HG02970 (cell line): Measurements from ENCODE around the gene EARS2.
"Not testable (repeated sequence)": the region's sequence is repeated elsewhere in the genome, so short reads cannot be mapped to it uniquely, and the experiment has no call there.

Experiments
- ATAC-seq: cut with Tn5 transposase; IDR thresholded peaks from one replicate; pipeline ENCODE4 v1.9.1; 2021; ENCODE audit warnings: mild to moderate bottlenecking, moderate library complexity, moderate number of reproducible peaks; ENCODE audit not compliant: unreplicated experiment, low FRiP score

Gene EARS2

DNA sequence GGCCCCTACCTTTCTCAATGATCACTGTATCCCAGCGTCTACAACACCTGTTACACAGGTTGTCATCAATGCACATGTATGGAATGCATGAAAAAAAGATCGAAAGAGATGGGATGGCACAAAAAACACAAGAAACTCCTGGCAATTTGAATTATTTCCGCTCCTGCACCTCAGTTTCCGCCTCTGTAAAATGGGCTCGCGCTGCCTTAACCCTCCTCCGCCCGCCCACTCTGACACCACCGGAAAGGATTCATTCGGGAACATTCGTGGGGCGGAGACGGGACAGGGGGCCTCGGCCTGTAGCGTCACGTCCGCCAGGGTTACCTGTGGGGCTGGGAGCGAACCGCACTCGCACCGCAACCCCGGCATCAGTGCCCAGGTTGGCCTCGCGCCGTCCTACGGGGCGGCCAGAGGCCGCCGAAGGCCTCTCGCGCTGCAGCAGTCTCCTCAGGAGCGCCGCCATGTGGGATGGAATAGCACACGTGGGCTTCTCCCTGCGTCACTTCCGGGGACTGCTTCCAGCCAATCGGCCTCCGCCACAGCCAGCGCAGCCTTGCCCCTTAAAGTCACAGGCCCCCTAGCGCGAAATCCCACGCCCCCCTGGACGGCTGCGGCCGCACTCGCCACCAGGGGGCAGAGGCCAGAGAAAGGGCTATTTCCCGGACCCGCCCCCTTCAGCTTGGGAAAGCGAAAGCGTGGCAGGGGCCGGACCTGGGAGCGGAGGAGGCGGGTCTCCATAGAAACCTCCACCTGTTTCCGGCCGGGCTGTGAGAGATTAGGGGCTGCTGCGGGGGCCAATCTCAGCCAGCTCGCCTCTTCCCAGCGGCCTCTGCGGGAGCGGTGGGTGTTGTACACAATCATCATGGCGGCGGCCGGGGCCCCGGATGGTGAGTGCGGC lies at the start of gene EARS2, which contains the start of gene UBFD1:
EARS2 (minus strand) TSS at position 470 of the 898 bp plus-strand sequence; CDS start at position 463, 7 bp downstream.
UBFD1 (plus strand) TSS at position 847 of the 898 bp plus-strand sequence; CDS start at position 863, 16 bp downstream.
- peak; percentile 92 for ATAC-seq

DNA sequence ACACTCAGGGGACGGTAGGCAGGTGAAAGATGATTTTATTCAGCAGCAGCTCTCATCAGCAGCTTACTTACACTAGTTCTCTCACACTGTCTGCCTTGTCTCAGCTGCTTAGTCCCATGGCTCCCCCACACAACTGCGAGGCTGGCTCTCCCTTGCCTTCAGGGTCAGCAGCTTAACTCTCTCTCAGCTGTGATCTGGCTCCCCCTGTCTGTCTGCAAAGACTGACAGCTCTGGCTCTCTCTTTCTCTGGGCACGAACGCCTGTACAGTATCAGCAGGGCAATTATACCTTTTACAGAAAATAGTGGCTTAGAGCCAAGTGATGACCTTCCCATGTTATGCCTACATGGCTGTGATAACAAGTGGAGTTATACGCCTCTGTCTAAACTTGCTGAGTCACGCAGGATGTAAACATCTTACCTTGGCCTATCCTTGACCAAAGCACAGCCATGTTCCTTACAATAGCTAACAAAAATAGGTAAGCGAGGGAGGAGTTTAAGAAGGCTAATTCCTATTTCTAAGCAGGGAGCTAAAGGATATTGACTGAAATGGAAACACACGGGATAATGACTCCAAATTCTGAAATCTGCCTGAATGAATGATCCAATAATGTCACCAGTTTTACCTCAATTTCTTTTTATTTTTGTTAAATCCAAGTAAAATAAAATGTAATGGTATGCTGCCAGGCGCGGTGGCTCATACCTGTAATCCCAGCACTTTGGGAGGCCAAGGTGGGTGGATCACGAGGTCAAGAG lies 40.0 kb upstream of the EARS2 start:
- no peak for ATAC-seq

DNA sequence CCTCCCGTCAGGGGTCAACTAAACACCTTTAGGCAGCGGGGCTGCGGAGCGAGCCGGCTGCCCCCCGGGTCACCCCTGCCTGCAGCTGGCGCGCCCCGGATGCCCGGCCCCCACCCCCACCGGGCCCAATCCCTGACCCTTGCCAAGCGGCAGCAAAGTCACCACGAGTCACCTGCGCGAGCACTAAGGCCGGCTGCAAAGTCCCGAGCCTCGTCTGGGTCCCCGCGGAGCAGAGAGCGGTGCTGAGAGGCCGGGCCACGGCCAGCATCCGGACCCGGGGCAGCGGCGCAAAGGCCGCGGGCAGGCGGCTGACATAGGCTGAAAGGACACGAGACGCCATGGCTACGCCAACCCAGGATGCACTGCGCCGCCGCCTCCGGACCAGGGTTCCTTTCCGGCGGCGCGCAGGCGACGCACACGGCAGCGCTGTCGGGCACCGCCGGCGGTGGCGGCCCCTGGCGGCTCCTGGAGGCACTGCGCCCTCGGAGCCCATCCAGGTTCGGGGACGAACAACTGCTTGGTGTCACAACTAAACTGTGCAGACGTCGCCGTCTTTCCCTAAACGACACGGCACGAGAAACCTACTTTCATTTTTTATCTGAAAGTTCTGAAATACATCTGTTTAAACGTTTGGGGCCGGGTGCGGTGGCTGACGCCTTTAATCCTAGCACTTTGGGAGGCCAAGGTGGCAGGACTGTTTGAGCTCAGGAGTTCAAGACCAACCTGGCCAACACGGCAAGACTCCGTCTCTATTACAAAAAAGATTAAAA lies 39.0 kb upstream of the EARS2 start, which contains the start of gene NDUFAB1:
NDUFAB1 (minus strand) TSS at position 366 of the 770 bp plus-strand sequence; CDS start at position 340, 26 bp downstream.
- peak; percentile 89 for ATAC-seq

DNA sequence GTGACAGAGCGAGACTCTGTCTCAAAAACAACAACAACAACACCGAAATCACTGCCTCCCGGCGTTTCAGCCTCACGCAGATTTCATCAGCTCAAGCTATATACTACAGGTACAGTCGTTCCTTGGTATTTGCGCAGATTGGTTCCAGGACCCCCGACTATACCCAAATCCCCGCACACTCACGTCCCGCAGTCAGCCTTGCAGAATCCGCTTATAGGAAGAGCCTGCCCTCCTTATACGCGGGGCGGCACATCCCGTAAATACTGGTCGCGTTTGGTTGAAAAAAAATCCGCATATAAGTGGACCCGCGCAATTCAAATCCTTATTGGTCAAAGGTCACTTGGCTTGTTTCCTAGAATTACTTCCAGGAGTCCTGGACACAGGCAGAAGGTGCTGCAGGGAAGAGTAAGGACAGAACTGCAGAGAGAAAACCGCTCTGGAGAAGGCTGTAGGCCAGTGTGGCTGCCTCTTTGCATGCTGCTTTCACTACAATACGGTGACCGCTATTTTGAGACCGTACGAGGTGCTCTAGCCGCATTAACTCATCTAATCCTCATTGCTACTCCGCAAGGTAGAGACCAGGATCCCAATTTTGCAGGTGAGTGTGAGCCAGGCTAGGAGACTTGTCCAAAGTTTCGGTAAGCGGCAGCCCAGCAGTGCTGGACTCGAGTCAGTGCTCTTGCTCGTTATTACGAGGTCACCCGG lies 38.2 kb upstream of the EARS2 start:
- no peak for ATAC-seq

DNA sequence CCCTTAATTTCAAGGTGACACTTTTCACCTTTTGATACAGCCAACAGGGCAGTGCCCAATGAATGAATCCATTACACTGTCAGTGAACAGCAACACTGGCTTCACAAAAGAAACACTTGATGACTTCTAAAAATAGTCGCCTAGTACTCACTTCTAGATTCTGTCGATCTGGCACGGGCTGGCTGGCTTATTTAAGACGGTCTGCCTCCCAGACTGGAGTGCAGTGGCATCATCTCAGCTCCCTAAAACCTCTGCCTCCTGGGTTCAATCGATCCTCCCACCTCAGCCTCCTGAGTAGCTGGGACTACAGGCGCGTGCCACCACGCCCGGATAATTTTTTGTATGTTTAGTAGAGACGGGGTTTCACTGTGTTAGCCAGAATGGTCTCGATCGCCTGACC lies 37.0 kb upstream of the EARS2 start:
- no peak for ATAC-seq

DNA sequence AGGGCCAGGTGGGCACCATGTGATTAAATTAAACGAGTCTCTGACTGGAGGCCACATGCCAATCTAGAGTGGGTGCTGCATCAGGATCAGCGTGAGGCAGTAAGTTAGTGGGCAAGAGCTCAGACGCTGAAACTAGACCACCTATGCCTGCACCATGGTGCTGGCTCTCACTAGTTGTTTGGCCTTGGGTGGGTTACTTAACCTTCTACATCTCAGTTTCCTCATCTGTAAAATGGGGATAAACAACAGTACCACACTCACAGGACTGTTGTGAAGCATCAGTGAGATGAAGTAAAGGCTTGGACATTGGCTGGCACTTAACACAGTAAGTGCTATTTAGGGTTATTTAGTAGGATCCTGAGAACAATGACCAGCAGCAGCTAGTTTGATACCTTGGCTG lies 33.0 kb upstream of the EARS2 start:
- no peak for ATAC-seq

DNA sequence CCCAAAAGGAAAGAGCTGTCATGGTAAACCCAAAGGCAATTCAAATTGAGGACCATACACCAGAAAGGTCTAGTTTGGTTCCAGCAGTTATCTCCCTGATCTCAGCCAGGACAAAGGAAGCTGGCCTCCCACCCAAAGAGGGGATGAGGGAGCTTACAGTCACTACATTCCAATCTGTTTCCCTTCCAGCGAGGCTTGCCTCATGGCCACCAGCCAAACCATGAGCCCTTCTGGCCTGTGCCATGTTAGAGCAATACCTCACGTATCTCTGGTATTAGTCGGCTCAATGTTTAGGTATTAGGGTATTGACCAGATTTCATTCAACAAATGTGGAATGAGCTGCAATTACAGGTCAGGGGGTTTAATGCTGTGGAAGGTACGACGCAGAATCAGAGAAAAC lies 30.6 kb upstream of the EARS2 start:
- no peak for ATAC-seq

DNA sequence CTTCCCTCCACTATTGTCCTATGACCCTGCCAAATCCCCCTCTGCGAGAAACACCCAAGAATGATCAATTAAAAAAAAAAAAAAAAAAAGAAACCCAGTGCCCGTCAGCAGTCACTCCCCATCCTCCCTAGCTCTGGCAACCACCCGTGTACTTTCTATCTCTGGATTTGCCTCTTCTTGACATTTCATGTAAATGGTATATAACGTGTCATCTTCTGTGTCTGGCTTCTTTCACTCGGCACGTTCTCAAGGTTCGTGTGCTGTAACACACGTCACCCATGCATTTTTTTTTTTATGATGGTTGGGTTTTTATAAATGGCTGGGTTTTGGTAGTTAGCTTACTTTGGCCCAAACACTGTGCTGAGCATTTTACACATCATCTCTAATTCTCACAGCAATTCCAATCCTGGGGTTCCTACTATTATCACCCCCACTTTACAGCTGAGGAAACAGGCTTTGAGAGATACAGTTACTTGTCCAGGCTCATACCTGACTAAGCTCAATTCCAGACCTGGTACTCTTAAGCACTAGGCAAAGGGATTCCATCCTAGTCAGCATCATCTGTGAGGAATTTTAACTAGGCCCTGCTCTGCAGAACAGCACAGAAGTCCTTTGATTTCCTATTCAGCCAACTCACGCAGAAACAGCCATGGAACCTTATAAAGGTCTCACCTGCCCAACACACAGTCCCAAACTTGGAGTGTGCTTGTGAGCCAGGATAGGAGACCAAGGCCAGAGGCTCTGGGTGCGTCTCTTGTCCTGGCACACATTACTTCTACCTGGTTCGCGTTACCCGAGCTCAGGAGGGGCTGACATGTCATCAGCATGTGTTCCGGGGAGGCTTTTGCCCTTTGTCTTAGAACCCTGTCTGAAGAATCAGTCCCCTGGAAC lies 27.3 kb upstream of the EARS2 start:
- no peak for ATAC-seq

DNA sequence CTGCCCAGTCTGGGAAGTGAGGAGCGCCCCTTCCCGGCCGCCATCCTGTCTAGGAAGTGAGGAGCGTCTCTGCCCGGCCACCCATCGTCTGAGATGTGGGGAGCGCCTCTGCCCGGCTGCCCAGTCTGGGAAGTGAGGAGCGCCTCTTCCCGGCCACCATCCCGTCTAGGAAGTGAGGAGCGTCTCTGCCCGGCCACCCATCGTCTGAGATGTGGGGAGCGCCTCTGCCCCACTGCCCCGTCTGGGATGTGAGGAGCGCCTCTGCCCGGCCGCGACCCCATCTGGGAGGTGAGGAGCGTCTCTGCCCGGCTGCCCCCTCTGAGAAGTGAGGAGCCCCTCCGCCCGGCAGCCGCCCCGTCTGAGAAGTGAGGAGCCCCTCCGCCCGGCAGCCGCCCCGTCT lies 26.1 kb upstream of the EARS2 start:
- ATAC-seq = not testable (repeated sequence)

DNA sequence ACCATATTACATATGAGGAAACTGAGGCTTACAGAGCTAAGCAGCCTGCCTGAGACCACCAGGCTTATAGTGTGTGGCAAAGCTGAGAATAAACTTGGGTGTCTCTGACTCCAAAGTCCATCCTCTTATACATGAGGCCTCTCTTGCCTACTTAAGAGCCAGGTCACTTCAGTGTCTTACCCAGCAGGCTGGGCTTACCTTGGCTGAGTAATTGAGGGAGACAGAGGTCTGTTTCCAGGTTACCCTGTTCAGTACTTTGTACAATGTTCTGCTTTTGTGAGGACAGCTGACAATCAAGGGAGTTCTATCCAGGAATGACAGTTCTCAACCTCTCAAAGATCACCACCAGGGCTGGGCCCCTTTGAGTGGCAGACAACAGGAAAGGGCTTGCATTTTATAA lies 24.6 kb upstream of the EARS2 start:
- ATAC-seq = no peak

DNA sequence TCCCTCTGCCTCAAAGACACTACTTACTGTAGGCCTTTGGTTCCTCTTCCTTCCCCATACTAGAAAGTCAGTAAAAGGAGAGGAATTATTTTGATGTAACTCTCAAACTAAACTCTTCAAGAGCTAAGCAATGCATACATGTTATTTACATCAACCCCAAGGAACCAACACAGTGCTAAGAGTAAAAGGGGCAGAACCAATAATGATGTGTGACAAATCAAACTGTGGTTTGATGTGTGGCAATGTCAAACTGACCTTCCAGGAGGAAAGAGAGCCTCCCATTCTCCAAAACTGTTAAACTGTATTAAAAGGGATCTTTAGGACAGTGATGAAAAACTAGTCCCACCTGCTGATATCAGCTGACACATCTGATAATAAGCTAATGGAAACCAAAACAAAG lies 23.2 kb upstream of the EARS2 start:
- ATAC-seq = no peak

DNA sequence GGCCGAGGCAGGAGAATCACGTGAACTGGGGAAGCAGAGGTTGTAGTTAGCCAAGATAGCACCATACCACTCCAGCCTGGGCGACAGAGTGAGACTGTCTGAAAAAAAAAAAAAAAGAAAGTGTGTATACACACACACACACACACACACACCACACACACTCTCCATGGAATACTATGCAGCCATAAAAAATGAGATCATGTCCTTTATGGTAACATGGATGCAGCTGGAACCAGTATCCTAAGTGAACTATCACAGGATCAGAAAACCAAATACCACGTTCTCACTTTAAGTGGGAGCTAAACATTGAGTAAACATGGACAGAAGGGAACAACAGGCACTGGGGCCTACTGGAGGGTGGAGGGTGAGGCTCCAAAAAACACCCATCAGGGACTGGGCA lies 22.2 kb upstream of the EARS2 start:
- ATAC-seq = no peak

DNA sequence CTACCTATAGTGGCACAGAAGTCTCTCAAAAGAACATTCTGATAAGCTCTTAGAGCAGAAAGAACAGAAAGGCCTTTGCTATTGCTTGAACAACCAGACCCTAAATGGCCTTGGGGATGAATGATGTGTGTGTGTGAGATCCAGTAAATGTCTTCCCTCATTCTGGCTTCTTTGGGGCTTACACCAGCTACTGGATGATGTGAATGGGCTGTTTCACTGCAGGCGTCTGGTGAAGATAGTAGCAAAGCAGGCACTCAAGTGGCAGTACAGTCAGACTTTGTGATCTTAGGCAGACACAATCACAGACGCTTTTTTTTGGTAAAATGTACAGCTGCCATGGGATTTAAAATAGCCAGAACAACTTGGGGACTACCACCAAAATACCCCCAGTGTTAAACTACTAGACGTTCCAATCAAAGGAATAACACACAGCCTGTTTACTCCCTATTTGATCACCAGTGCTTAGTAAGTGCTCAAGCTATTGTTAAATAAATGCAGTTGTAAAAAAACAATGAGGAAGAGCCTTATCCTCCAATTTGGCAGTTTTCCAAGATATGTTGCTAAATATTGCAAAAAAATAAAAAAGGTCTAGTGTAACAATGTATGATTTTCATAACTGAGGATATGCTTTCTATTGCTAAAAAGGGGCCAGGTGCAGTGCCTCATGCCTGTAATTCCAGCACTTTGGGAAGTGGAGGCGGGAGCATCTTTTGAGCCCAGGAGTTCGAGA lies 21.1 kb upstream of the EARS2 start:
- no peak for ATAC-seq

DNA sequence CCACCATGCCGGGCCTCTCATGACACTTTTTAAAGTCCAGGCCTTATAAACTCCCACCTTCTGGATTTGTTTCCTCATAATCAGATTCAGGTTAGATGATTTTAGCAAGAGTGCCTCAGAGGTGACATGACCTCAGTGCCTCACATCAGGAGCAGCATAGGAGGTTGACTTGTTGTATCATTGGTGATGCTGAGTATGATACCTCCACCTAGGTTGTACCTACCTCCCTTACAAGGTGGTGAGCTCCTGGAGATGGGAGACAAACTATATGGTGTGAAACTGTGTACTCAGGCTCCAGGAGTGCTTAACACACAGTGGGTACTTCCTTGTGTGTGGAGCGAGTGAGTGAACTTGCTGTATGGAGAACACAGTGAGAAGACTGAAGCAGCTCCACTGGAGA lies 20.3 kb upstream of the EARS2 start:
- ATAC-seq = no peak

DNA sequence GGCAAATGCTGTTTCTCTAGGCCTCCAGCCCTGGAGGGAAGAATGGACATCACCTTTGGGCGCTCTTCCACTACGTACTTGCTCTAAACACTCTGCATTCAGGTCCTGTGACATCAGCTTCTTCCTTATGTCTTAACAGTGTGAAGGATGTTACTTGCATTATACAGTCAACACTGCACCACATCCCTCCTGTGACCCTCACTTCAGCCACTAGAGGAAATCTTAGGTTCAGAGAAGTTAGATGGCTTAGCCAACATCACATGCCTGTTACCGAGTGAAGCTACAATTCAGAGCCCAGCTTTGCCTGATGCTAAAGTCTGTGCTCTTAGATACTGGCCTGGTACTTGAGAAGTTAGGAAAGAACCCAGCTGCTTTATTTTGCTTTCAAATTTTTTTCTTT lies 18.7 kb upstream of the EARS2 start:
- no peak for ATAC-seq

DNA sequence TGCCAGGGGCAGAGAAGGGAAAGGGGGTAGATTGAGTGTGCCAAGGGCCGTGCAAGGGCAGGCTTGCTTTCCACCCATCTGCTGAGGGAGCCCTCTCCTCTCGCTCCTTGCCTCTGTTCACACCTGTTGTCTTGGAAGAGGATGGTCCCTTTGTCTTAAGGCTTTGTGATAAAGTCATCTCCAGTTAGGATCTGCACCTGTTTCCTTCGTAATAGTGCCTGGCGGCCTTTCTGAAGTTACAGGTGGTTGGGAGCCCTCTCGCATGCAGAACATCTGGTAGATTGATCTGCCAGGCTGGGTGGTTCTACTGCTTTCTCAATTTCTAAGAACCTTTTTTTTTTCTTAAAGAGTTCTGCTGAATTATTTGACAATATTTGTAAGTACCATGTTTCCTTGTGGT lies 16.7 kb upstream of the EARS2 start:
- ATAC-seq = no peak

DNA sequence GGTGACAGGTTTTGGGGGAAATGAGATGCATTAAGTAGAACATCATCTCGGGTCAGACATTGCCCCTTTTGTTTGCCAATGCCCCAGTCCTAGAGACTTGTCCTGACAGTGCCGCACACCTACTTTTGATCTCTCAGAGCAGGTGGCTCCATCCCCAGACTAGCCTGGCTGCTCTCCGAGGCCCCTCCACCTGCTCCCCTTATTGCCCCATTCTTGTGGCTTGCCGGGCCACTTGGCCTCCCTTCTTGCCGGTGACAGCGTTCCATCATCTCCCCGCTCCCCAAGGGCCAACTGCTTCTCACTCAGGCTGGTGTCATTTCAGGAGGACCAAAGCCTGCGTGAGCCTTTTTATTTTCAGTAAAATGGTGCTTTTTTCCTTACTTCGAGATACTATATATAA lies 15.2 kb upstream of the EARS2 start:
- no peak for ATAC-seq

DNA sequence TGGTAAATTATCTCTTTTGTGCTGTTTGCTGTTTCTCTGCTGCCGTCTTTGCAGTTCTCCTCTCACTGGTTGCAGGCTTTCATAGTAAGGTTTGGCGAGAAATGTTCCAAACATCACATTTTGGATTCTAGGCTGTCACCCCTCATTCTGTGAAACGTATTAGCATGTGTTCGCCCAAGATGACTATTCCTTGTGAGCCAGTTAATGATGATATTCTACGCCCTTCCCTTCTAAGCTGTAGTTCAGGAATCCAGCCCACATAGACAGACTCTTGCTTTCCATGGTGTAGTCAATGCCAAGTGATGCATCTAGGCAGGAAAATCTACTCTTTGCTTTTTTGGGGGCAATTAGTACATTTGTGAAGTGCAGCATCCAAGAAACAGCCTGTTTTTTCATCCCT lies 14.7 kb upstream of the EARS2 start:
- no peak for ATAC-seq
